HG02885 (cell line): Measurements from ENCODE around the gene DNAH7.

Experiments used
- ATAC-seq: cut with Tn5 transposase; IDR thresholded peaks from one replicate; pipeline ENCODE4 v1.9.1; 2021; ENCODE audit warnings: mild to moderate bottlenecking; ENCODE audit not compliant: unreplicated experiment, poor library complexity

The DNAH7 gene

GRCh38 chr2:196080526-196080925, 11.9 kb upstream of the DNAH7 start:
- ATAC-seq, result no peak

DNA sequence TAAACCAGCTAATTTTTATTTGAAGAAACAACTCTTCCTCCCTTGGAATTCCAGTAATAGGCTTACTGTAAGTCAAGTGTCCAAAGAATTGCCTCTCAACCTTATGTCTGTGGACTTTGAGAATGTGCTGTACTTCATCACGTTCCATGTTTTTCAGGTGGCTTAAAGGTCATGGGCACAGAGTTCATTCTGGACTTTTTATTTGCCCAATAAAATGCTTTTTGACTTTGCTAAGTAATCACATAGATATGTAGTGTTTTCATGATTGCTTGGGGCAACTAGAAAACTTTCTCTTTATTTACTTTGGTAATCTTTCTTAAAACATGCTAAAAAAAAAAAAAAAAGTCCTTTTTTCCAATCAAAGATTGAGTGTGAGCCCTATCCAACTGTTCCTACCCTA, 10.4 kb upstream of the DNAH7 start:
- ATAC-seq, result no peak

DNA sequence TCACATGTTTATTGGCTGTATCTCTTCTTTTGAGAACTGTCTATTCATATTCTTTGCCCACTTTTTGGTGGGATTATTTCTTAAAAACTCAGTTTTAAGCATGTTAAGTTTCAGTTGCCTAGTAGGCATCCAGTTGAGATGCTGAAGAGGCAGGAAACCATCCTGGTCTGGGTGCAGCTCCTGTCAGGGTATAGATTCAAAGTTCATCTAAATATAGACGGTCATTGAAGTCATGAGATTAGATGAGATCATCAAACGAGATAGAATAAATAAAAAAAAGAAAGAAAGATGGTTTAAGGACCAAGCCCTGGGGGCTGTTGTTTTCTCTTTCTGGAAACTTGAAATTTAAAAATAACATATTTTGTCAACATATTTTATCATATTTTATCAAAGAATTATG, 9.2 kb upstream of the DNAH7 start:
- no peak for ATAC-seq

GRCh38 chr2:196076778-196077568, 8.3 kb upstream of the DNAH7 start:
- ATAC-seq, result peak; percentile 59

GRCh38 chr2:196075196-196075595, 6.6 kb upstream of the DNAH7 start:
- no peak for ATAC-seq

DNA sequence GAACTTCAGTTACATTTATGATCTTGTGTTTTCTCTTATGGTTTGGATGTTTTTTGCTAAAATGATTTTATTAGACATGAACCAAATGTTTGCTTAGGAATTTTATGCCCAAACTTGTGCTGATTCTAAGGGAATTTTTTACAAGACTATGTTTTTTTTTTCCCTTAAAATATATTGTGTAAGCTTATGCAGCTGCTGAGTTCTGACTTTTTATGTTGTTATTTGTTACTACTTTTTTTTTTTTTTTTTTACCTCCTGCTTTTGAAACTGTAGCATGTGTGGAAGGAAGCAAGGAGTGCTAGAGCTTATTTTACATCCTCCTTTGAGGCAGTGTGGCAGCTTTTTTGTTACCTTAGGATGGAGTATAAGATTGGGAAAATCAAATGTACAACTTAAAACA, 6.0 kb upstream of the DNAH7 start:
- ATAC-seq, result no peak

DNA sequence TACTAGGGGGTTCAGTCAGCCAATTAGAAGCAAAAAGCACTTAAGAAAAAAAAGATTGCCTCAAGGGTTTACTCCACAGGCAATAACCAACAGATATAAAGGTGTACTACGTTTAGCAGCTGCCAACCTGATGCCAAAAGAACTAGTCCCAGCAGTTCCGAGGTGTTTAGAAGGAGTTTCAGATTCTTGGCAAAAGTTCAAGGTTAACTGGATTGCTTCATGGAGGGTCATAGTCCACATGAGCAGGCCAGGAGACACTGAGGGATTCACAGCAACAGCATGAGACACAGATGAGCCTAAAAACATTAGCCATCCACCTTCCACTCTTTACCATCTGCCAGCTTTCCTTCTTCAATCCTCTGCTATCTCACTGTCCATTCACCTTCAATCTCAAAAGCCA, 4.9 kb upstream of the DNAH7 start:
- no peak for ATAC-seq

GRCh38 chr2:196067088-196067382, 1.6 kb downstream of the DNAH7 start:
- ATAC-seq, result no peak

GRCh38 chr2:196066291-196067087, 2.1 kb downstream of the DNAH7 start:
- no peak for ATAC-seq

DNA sequence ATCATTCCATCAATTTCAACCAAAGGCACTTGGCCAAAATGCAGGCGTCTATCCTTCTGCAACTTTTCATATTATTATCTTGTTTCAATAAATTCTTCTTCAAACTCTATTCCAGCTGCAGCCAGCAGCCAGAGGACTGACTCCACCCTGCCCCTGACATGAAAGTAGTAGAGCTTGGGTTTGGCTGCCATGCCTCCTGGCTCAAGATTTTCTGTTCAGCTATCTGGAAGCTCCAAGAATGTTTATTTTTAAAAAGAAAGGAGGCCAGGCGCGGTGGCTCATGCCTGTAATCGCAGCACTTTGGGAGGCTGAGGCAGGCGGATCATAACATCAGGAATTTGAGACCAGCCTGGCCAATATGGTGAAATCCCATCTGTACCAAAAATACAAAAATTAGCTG, 4.9 kb downstream of the DNAH7 start:
- no peak for ATAC-seq

DNA sequence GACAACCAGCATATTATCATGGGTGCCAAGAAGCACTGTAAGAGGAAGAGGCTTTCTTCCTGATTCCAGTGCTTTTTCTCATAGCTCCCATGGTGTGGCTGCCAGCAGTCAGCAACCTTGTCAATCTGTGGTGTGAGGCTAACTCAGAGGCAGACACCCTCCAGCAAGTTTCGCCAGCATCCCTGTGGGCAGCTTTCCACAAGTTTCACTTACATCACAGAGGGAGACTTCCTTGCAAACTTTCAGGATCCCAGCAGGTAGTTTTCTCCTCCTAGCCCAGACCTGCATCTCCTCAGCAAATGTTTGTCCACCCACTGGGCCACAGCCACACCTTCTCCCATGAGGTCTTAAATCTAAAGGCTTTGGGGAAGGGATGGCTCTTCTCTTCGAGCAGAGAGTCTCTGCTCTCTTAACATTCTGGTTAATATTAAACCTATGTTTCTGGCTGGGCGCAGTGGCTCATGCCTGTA, 9.1 kb downstream of the DNAH7 start:
- no peak for ATAC-seq

GRCh38 chr2:196054631-196055030, 14.0 kb downstream of the DNAH7 start:
- ATAC-seq, result no peak

DNA sequence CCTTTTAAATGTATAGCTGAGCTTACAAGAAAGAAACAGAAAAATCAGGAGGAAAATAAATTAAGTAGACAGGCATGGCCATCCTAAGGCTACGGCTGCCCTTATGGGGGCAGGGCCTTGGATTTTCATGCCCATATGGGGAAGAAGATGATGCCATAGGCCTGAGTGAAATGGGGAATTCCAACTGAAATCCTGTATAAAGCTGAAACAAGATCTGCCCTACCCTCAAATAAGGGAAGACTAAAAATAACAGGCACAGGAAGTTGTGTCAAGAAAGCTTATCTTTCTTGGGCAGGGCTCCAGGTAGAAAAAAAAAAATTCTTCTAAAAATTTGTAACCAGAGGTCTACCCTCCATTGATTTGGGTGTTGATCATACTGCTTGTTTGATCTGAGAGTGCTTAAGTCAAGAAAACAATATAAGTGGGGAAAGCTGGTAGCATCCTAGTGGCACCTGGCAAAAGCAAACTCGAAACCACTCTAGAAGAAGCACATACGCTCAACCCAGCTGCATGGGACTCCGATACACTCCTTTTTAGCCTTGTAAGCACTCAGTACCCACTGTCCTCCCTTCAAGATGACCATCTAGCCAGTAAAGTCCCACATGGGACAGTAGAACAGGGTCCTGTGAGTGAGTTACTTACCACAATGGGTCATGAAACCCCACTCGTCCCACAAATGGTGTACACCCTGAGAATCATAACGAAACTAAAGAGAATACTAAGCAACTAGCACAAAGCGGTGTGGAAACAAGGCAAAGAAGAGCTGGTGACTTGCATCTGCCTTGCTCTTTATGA, 22.3 kb downstream of the DNAH7 start:
- ATAC-seq, result peak; percentile 54

GRCh38 chr2:196041786-196042185, 26.9 kb downstream of the DNAH7 start:
- ATAC-seq, result no peak

GRCh38 chr2:196040218-196040617, 28.4 kb downstream of the DNAH7 start:
- ATAC-seq, result no peak

- ATAC-seq, result no peak
These were observed 32.2 kb downstream of the DNAH7 start for GRCh38 chr2:196036442-196036841.

GRCh38 chr2:196018037-196018436, 50.6 kb downstream of the DNAH7 start:
- no peak for ATAC-seq

GRCh38 chr2:196012314-196012713, 56.3 kb downstream of the DNAH7 start:
- ATAC-seq, result no peak

DNA sequence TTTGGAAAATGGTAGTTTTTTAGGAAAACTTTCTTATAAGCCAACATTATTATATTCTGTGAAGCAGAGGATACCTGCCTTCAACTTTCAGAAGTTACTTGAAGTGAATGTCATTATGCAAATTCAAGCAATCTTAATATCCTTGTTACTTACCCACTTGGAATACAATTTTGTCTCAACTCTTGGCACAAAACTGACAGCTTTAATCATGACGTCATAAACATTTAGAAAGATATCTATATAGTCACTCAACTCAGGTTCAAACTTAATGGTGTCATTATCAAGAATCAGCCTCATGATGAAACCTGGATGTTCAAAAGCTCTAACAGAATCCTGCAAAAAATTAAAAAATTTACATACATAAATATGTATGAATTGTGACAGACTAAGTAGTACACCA, 68.1 kb downstream of the DNAH7 start:
- no peak for ATAC-seq

DNA sequence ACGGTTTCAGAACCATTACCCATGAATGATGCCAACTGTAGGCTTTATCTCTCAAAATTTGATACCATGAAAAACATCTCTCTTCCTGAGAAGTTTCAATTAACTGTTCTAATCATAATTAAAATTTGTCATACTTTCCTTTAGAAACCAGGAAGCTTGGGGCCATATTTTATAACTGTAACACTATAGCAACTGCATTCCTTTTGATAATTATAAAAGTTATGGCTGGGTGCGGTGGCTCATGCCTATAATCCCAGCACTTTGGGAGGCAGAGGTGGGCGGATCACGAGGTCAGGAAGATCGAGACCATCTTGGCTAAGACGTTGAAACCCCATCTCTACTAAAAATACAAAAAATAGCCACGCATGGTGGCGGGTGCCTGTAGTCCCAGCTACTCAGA, 70.6 kb downstream of the DNAH7 start:
- no peak for ATAC-seq

DNA sequence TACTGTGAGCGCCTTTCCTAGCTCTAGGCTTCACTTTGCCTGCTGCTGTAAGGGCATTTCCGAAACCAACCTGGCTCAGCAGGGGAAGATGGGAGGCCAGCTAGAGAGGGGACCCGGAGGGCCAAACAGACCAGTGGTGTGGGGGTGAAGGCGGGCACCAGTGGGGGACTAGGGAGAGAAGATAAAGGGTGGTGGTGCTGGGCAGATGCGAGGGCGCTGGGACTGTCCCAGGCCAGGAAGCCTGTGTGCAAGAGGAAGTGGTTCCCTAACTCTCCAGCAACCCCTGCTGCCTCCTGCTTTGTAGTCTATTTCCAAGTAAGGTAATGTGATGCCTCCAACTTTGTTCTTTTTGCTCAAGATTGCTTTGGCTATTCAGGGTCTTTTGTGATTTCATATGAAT, 73.1 kb downstream of the DNAH7 start:
- ATAC-seq, result no peak
